Measurements from ENCODE around the gene NOX5. TPM values are rescaled to one million over a fixed set of nuclear protein-coding genes. Genes with fewer than 3 reads are reported as not detected.

Gene NOX5
- total RNA-seq, 4 donors from 2014 or later: 0.33 to 2.1 (median 0.39) TPM

DNA sequence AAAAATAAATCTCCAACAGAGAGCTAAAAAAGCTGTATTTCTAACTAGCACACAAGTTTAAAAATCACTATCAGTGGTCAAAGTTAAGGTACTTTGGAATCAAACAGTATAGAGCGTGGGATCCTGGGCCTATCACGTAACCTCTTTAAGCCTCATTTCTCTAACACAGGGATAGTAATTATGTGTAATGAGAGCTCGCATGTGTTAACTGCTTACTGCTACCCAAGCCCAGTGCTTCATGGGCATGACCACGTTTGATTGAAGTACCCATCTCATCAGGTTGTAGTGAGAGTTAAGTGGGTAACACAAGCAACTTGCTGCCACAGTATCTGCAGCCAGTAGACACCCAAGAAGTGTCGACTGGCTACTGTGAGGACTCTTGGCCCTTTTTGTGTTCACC lies 28.2 kb upstream of the NOX5 start:
- TF ChIP-seq, protein P1, sequence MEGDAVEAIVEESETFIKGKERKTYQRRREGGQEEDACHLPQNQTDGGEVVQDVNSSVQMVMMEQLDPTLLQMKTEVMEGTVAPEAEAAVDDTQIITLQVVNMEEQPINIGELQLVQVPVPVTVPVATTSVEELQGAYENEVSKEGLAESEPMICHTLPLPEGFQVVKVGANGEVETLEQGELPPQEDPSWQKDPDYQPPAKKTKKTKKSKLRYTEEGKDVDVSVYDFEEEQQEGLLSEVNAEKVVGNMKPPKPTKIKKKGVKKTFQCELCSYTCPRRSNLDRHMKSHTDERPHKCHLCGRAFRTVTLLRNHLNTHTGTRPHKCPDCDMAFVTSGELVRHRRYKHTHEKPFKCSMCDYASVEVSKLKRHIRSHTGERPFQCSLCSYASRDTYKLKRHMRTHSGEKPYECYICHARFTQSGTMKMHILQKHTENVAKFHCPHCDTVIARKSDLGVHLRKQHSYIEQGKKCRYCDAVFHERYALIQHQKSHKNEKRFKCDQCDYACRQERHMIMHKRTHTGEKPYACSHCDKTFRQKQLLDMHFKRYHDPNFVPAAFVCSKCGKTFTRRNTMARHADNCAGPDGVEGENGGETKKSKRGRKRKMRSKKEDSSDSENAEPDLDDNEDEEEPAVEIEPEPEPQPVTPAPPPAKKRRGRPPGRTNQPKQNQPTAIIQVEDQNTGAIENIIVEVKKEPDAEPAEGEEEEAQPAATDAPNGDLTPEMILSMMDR (IDR thresholded peaks at IDR 0.05; ENCODE audit: low read depth): no peak

DNA sequence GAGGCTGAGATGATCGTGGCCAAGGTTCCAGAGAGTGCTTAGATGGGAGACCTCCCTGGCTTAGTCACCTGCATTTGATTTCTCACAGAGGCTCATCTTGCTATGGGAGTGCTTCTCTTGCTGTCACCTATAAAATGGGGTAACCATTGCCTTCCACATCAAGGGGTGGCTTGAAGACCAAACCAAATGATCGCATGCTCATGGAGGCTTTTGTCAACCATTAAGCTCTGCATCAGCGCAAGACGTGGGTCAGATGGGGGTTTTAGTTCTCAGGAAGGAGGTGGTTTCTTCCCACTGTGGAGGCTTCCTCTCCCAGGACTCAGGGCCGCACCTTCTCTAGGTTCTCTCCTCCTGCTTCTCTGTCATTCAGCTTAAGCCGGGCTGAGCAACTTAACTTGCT lies 27.4 kb upstream of the NOX5 start:
- TF ChIP-seq, protein P1 (IDR thresholded peaks at IDR 0.05; ENCODE audit: low read depth): no peak

DNA sequence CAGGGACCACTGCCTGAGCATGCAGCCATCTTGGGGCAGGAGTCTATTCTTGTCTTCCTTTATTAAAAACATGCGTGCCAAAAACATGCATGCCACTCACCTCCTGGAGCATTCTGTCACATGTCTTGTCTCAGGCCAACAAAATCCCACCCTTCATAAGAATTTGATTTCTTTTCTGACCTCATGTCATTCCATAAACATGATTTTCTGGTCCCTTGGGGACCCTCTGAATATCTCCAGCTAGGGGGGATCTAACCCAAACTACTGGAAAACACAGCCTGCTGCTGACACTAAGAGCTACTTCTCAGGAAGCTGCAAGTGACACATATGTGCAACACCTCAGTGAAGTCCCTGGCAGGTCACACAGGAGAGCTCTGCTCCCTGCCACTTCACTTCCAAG lies 26.8 kb upstream of the NOX5 start:
- TF ChIP-seq, protein P1 (IDR thresholded peaks at IDR 0.05; ENCODE audit: low read depth): no peak

DNA sequence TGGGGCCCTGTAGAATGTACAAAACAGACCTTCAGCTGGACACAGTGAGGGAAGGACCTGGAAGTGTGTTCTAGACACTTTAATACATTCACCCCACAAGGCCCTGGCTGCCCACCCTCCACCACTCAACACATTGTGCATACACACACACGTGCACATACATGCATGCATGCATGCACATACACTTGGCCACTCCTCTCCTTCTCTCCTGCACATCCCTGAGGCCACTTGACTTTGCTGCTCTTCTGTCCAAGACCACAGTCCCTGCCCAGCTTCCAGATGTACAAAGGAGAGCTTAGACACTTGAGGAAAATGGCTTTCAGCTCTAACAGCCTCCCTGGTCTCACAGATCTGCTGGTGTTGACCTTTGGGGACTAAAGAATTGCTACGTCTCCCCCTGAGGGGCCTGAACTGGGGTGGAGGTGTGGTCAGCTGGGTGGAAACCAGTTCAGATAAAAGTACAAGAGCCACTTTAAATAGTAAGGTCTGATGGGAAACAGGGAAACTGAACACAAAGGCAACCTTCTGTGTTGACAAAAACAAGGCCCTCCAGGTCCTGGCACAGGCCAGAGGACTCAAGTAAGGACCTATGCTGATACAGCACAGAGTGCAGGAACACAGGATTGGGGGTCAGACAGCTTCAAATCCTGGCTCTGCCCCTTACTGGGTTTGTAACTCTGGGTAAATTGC lies 24.8 kb upstream of the NOX5 start:
- TF ChIP-seq, protein P1 (IDR thresholded peaks at IDR 0.05; ENCODE audit: low read depth): no peak

DNA sequence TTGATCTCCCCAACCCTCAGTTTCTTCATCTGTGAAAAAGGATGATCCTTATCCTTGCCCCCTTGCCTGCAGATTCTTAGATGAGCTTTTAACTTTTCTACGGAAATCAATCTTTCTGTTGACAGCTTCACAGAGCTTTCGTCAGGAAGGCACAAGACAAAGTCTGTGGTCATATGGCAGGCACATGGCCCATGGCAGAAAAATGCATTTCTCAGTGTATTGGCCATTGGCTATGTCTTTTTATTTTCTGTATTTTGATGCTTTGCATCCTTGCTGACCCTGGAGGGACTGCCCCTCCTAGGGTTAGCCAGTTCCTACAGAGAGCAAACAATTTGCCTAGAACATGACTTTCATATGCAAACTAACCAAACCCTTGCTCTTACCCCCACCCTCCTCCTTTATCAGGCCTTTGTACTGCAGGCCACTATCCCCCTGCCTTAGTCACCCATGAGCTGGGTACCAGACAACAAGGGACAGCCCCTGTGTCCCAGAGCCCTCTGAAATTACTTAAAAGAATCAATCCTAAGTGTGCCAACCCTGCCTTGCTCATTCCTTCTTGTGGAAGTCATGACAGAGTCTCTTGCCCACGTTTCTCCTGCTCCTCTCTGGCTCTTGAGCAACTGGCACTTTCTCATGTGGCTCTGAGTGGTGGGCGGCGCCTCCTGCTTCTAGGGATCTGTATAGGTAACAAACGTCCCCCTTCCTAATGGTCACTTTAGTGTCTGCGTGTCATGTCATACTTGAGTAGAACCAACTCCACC lies 24.1 kb upstream of the NOX5 start:
- TF ChIP-seq, protein P1 (IDR thresholded peaks at IDR 0.05; ENCODE audit: low read depth): no peak

DNA sequence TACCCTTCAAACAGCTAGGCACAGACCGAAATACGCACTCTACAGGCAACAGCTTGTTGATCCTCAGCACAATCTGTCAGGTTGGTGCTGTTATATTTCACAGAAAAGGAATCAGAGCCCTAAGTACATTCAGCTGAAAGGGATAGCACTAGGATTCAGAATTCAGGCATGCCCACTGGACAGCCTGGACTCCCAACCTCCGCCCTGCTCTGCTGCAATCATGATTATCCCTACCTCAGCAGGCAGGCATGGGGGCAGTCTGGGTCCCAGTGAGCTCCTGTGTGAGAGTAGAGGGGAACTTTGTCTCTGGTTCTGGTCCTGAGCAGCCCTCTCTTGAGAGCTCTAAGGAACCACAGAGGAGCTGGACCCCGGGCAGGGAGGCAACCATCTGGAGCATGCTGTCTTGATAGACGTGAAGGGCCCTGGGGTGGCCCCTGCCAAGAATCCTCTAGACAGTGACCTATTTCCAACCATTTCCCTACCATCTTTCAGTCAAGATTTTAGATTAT lies 23.4 kb upstream of the NOX5 start:
- TF ChIP-seq, protein P1 (IDR thresholded peaks at IDR 0.05; ENCODE audit: low read depth): no peak

DNA sequence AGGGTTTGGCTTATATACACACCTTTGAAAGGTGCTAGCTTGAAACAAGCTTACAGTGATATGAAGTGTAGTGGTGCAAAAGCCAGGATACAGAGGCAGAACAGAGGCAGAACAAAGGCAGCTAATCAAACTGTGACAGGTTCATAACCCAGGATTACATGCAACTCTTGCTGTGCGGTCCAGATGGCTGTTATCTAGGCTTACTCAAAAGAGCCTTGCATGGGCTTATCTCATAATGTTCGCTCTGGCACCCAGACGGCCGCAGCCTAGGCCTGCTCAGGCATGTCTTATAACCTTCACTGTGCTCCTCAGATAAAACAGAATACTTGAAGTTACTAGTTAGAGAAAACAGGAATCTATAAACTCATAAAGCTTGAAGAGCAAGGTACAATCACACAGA lies 22.8 kb upstream of the NOX5 start:
- TF ChIP-seq, protein P1 (IDR thresholded peaks at IDR 0.05; ENCODE audit: low read depth): no peak

Data from subcutaneous adipose tissue (tissue), 4 donors.